Fibroblast of pulmonary artery (primary cell): ENCODE measurements around the gene SINHCAF.

Experiments used
- DNase-seq: peaks from one replicate; pipeline ENCODE4 v3.0.0-alpha.2; 2010; ENCODE audit warnings: low read depth
- H3K4me3 ChIP-seq: replicated peaks from 2 replicates; pipeline ENCODE4 v1.5.1; 2011; ENCODE audit warnings: low read depth, mild to moderate bottlenecking, control low read depth, low read length, moderate library complexity
- TF ChIP-seq, protein P1 (sequence below): IDR thresholded peaks from 2 replicates; pipeline ENCODE4 v1.5.1; 2011; ENCODE audit warnings: mild to moderate bottlenecking, control low read depth, low read length, inconsistent platforms; ENCODE audit errors: missing control alignments

Gene SINHCAF

DNA sequence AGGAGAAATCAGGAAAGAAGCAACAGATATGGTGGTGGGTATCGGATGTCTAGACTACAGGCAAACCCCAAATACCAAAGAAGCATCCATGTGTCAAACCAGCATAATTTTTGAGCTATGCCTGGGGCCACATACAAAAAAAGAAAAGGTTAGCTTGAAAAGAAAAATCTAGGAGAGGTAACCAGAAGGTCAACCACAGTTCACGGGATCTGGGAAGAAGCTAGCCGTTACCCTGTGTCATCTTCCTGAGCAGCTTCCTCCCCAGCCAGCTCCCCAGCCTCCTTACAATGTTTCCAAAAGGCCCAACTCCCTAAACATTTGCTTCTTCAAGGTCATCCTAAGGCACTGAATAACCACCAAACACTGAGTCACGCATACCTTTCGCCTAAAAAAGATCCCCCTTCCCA lies 3.1 kb downstream of the SINHCAF start:
- DNase-seq = peak; percentile 50
- TF ChIP-seq, protein P1, sequence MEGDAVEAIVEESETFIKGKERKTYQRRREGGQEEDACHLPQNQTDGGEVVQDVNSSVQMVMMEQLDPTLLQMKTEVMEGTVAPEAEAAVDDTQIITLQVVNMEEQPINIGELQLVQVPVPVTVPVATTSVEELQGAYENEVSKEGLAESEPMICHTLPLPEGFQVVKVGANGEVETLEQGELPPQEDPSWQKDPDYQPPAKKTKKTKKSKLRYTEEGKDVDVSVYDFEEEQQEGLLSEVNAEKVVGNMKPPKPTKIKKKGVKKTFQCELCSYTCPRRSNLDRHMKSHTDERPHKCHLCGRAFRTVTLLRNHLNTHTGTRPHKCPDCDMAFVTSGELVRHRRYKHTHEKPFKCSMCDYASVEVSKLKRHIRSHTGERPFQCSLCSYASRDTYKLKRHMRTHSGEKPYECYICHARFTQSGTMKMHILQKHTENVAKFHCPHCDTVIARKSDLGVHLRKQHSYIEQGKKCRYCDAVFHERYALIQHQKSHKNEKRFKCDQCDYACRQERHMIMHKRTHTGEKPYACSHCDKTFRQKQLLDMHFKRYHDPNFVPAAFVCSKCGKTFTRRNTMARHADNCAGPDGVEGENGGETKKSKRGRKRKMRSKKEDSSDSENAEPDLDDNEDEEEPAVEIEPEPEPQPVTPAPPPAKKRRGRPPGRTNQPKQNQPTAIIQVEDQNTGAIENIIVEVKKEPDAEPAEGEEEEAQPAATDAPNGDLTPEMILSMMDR = no peak

GRCh38 chr12:31321897-31322228 lies 4.1 kb downstream of the SINHCAF start:
- DNase-seq = peak; percentile 61
- TF ChIP-seq, protein P1 = no peak
- H3K4me3 ChIP-seq = no peak overlapping the region

More for the DNA sequence above, 3.1 kb downstream of the SINHCAF start:
- H3K4me3 ChIP-seq = peak overlapping the region; percentile 95

- TF ChIP-seq, protein P1 = no peak
- H3K4me3 ChIP-seq = no peak overlapping the region
- no peak for DNase-seq
Observed at GRCh38 chr12:31321186-31321896, 4.6 kb downstream of the SINHCAF start.

DNA sequence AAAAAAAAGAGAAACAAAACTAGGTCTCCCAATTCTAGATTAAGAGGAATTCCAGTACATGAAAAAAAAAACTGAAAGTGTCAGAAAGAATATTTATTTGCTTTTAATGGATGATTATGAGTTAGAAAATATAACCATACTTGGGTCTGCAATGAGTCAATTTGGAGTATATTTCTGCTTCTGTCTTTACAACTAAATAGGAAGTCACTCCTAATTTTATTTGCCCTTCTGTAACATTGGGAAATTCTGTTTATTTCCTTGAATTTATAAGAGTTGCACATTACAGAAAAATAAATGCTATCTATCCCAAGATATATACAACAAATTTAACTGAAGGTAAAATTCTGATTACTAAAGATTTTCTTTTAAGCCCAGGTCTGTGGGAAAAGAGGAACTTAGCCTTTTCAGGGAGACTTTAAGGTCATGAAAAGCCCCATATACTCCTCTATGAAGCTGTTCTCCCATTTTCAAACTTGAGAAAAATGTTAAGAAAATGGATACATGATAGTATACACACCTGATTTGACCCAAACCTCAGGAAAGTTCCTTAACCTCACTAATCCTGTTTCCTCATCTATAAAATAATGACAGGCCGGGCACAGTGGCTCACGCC lies 7.2 kb downstream of the SINHCAF start:
- H3K4me3 ChIP-seq = no peak overlapping the region
- DNase-seq = no peak
- TF ChIP-seq, protein P1 = no peak

GRCh38 chr12:31317471-31318395 lies 8.2 kb downstream of the SINHCAF start:
- DNase-seq = peak; percentile 33
- peak overlapping the region; percentile 55 for H3K4me3 ChIP-seq
- TF ChIP-seq, protein P1 = no peak

DNA sequence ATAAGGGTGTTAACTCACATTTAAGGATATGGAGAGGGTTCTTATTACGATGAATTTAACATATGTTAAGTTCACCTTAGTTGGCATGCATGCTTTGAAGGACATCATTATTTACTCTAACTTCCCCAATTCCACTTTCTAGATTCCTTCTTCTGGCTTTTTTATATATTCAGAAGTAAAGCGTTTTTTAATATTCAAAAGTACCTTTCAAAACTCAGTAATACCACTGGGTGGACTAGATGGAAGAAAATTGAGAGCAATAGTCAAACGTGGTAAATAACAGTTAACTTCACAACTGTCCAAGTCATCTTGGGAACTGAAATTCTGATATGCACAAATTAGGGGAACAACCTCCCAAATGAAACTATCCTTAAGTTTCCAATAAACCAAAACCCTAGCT lies 9.1 kb downstream of the SINHCAF start:
- DNase-seq = no peak
- TF ChIP-seq, protein P1 = no peak
- peak overlapping the region; percentile 55 for H3K4me3 ChIP-seq
